MM.1S (cell line): ENCODE data around the gene HMCES.
A peak's percentile ranks its signal among the peaks of the same experiment; 100 is the strongest.

Source experiments
- DNase-seq: peaks from one replicate; pipeline ENCODE4 v3.0.0-alpha.2; 2015
- H2AFZ ChIP-seq: fragments of 300-600 bp; sonication (generic); 2 replicates; pipeline ENCODE4 v1.6.0; 2016; ENCODE audit warnings: antibody characterized with exemption, low read length
- H3F3A ChIP-seq: fragments of 300-600 bp; sonication (generic); 2 replicates; pipeline ENCODE4 v1.6.1; 2016; ENCODE audit warnings: mild to moderate bottlenecking, antibody characterized with exemption, low read length, moderate library complexity, mixed read lengths; ENCODE audit not compliant: insufficient read depth
- H3K27ac ChIP-seq: fragments of 300-600 bp; sonication (generic); 2 replicates; pipeline ENCODE4 v1.5.1; 2016; ENCODE audit warnings: mild to moderate bottlenecking, low read length
- H3K27me3 ChIP-seq: fragments of 300-600 bp; sonication (generic); replicated peaks from 2 replicates; pipeline ENCODE4 v1.6.0; 2016; ENCODE audit warnings: low read length; ENCODE audit not compliant: insufficient read depth
- H3K36me3 ChIP-seq: fragments of 300-600 bp; sonication (generic); replicated peaks from 2 replicates; pipeline ENCODE4 v1.6.1; 2016; ENCODE audit warnings: mild to moderate bottlenecking, low read length, mixed read lengths; ENCODE audit not compliant: insufficient read depth
- H3K4me1 ChIP-seq: fragments of 300-600 bp; sonication (generic); 2 replicates; pipeline ENCODE4 v1.6.1; 2016; ENCODE audit warnings: low read length, mixed read lengths
- H3K4me2 ChIP-seq: fragments of 300-600 bp; sonication (generic); 2 replicates; pipeline ENCODE4 v1.6.0; 2016; ENCODE audit warnings: low read depth, low read length
- H3K4me3 ChIP-seq: fragments of 300-600 bp; sonication (generic); 2 replicates; pipeline ENCODE4 v1.5.1; 2016; ENCODE audit warnings: low read length, mixed read lengths
- H3K79me2 ChIP-seq: fragments of 300-600 bp; sonication (generic); 2 replicates; pipeline ENCODE4 v1.6.1; 2016; ENCODE audit warnings: mixed run types, low read length, mixed read lengths
- H3K9ac ChIP-seq: fragments of 300-600 bp; sonication (generic); 2 replicates; pipeline ENCODE4 v1.6.1; 2016; ENCODE audit warnings: low read length, mixed read lengths
- H3K9me2 ChIP-seq: fragments of 300-600 bp; sonication (generic); replicated peaks from 2 replicates; pipeline ENCODE4 v1.6.1; 2016; ENCODE audit warnings: mild to moderate bottlenecking, low read length, mixed read lengths; ENCODE audit not compliant: insufficient read depth
- H3K9me3 ChIP-seq: fragments of 300-600 bp; sonication (generic); replicated peaks from 2 replicates; pipeline ENCODE4 v1.6.1; 2016; ENCODE audit warnings: mild to moderate bottlenecking, low read length, mixed read lengths; ENCODE audit not compliant: insufficient read depth
- H4K20me1 ChIP-seq: fragments of 300-600 bp; sonication (generic); 2 replicates; pipeline ENCODE4 v1.6.1; 2016; ENCODE audit warnings: mild to moderate bottlenecking, low read length, moderate library complexity, mixed read lengths; ENCODE audit not compliant: insufficient read depth
- EZH2 ChIP-seq: fragments of 300-600 bp; sonication (generic); optimal IDR thresholded peaks from 2 replicates; pipeline ENCODE3; 2017; ENCODE audit warnings: low read depth, mild to moderate bottlenecking, antibody characterized with exemption, low read length, mixed read lengths
- EZH2phosphoT487 ChIP-seq: fragments of 300-600 bp; sonication (generic); IDR thresholded peaks from 2 replicates; pipeline ENCODE4 v1.6.1; 2018; ENCODE audit warnings: antibody characterized with exemption, low read length
- TF ChIP-seq, protein P1 (sequence below): fragments of 300-600 bp; sonication (generic); IDR thresholded peaks from 2 replicates; pipeline ENCODE4 v1.5.1; 2016; ENCODE audit warnings: antibody characterized with exemption, low read length, mixed read lengths

HMCES gene

DNA sequence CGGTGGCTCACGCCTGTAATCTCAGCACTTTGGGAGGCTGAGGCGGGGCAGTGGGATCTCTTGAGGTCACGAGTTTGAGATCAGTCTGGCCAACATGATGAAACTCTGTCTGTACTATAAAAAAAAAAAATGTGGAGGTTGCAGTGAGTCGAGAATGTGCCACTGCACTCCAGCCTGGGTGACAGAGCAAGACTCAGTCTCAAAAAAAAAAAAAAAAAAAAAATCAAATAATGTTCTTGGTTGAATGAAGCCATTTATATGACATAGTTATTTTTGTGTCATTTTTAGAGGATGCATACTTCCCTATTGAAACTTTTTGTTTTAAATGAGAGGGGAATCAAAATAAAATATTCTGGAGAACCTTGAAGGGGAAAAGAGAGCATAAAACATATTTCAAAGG, 3.1 kb downstream of the HMCES start:
- H3K4me1 ChIP-seq: peaks cover 53% of the 10 kb centered on the region
- no peaks in the 10 kb centered on the region for H3K9me2 ChIP-seq
- H3K9ac ChIP-seq: peak overlapping the region; percentile 70
- H3K36me3 ChIP-seq: no peaks in the 10 kb centered on the region
- peak overlapping the region; percentile 93 for H3K27ac ChIP-seq
- TF ChIP-seq, protein P1, sequence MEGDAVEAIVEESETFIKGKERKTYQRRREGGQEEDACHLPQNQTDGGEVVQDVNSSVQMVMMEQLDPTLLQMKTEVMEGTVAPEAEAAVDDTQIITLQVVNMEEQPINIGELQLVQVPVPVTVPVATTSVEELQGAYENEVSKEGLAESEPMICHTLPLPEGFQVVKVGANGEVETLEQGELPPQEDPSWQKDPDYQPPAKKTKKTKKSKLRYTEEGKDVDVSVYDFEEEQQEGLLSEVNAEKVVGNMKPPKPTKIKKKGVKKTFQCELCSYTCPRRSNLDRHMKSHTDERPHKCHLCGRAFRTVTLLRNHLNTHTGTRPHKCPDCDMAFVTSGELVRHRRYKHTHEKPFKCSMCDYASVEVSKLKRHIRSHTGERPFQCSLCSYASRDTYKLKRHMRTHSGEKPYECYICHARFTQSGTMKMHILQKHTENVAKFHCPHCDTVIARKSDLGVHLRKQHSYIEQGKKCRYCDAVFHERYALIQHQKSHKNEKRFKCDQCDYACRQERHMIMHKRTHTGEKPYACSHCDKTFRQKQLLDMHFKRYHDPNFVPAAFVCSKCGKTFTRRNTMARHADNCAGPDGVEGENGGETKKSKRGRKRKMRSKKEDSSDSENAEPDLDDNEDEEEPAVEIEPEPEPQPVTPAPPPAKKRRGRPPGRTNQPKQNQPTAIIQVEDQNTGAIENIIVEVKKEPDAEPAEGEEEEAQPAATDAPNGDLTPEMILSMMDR: no peak
- no peak for TF ChIP-seq EZH2
- H3K4me3 ChIP-seq: 0 out of 2 replicates have a peak overlapping the region, but pooled peaks have one; percentile 24
- no peak overlapping the region for H2AFZ ChIP-seq
- H3K4me2 ChIP-seq: peak overlapping the region; percentile 67
- H3K27me3 ChIP-seq: no peaks in the 10 kb centered on the region
- H3K9me3 ChIP-seq: no peaks in the 10 kb centered on the region
- H4K20me1 ChIP-seq: no peaks in the 10 kb centered on the region
- peaks cover 75% of the 10 kb centered on the region for H3K79me2 ChIP-seq
- H3F3A ChIP-seq: peaks cover 49% of the 10 kb centered on the region
- no peak for DNase-seq

- Histone ChIP-seq H3K4me2 (peak overlapping the region; percentile 67), H3F3A (peaks cover 38% of the 10 kb centered on the region), H3K79me2 (peaks cover 76% of the 10 kb centered on the region), H4K20me1 (no peaks in the 10 kb centered on the region), H3K4me1 (peaks cover 42% of the 10 kb centered on the region), H3K9me2 (no peaks in the 10 kb centered on the region), H2AFZ (no peak overlapping the region), H3K9me3 (no peaks in the 10 kb centered on the region), H3K36me3 (no peaks in the 10 kb centered on the region), H3K9ac (peak overlapping the region; percentile 81), H3K4me3 (peak overlapping the region; percentile 15; the same call in 1 of the 2 replicates), H3K27ac (peak overlapping the region; percentile 93), H3K27me3 (no peaks in the 10 kb centered on the region)
- TF ChIP-seq EZH2 (no peak), EZH2phosphoT487 (no peak)
- TF ChIP-seq, protein P1: 0 out of 2 replicates have a peak, but pooled peaks have one; percentile 25
- peak; percentile 90 for DNase-seq
These were observed 4.2 kb downstream of the HMCES start for GRCh38 chr3:129282727-129283327.

DNA sequence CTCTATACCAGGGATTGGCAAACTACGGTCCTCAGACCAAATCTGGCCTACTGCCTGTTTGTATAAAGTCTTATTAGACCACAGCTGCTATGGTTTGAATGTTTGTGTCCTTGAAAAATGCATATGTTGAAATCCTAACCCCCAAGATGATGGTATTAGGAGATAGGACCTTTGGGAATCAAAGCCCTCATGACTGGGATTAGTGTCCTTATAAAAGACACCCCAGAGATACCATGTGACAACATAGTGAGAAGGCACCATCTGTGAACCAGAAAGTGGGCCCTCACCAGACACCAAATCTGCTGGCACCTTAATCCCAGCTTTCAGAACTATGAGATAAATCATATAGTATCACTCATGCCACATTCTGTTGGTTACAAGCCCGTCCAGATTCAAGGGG, 7.4 kb downstream of the HMCES start:
- no peaks in the 10 kb centered on the region for H4K20me1 ChIP-seq
- H3K4me1 ChIP-seq: peaks cover 29% of the 10 kb centered on the region
- no peak overlapping the region for H3K27ac ChIP-seq
- no peak overlapping the region for H3K4me3 ChIP-seq
- no peaks in the 10 kb centered on the region for H3K27me3 ChIP-seq
- no peak overlapping the region for H2AFZ ChIP-seq
- H3K9ac ChIP-seq: no peak overlapping the region
- 0 out of 2 replicates have a peak, but pooled peaks cover 6% of the 10 kb centered on the region for H3K36me3 ChIP-seq
- no peak for DNase-seq
- no peaks in the 10 kb centered on the region for H3K9me2 ChIP-seq
- H3K4me2 ChIP-seq: no peak overlapping the region
- peaks cover 25% of the 10 kb centered on the region for H3F3A ChIP-seq
- H3K9me3 ChIP-seq: no peaks in the 10 kb centered on the region
- TF ChIP-seq, protein P1: no peak
- TF ChIP-seq EZH2phosphoT487: no peak
- H3K79me2 ChIP-seq: peaks cover 64% of the 10 kb centered on the region
